ENCODE data around the gene STMN3. TPM values are rescaled to one million over a fixed set of nuclear protein-coding genes. Genes with fewer than 3 reads are reported as not detected.

STMN3 gene
- total and polyA plus RNA-seq, 8 donors, result 4.4 to 37.8 (median 9.7) TPM

DNA sequence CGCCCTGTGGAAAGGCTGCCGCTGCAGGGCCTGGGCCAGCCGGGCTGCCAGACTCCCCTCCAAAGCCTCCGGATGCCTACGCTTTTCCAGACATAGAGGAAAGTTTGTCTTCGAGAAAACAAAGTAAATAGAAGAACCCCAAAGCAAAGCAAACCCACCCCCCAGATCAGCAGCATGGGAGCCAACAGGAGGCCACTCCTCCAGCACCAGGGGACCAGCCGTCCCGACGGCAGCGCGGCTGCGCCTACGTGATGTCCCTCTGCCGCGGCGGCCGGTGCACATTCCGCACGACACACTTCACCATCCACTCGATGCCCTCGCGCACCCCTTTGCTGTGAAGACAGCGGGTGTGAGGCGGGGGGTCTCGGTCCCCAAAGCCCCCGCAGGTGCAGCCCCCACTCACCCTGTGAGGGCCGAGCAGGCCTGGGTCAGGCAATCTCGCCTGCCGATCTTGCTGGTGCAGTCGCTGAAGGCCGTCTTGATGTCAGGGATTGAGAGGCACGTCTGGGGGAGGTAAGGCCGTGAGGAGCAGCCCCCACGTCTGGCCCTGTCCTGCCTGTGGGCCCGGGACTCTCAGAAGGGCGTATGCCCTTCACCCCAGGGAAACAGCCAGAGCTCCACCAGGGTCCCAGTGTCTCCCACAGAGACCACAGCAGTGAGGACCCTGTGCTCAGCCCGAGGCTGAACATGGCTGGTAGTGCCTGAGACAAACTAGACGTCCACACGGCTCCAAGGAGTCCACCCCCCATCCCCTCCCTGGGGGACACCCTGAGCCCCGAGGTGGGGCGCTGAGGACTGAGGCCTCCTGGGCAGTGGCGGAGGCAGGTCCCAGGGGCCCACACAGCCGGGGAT lies 47.2 kb upstream of the STMN3 start:
- no peaks in the 10 kb centered on the region for H3K27me3 ChIP-seq
- no peaks in the 10 kb centered on the region for H3K9me3 ChIP-seq
- peaks cover 0 to 7% (median 0%) of the 10 kb centered on the region in 3 donors for H3K36me3 ChIP-seq
- FAIRE-seq, result no peak
- peaks cover 0 to 12% (median 0%) of the 10 kb centered on the region in 3 donors for H3K4me1 ChIP-seq
- DNase-seq, result peak in 1 of 6 donors; percentile 71
- TF ChIP-seq, protein P1, sequence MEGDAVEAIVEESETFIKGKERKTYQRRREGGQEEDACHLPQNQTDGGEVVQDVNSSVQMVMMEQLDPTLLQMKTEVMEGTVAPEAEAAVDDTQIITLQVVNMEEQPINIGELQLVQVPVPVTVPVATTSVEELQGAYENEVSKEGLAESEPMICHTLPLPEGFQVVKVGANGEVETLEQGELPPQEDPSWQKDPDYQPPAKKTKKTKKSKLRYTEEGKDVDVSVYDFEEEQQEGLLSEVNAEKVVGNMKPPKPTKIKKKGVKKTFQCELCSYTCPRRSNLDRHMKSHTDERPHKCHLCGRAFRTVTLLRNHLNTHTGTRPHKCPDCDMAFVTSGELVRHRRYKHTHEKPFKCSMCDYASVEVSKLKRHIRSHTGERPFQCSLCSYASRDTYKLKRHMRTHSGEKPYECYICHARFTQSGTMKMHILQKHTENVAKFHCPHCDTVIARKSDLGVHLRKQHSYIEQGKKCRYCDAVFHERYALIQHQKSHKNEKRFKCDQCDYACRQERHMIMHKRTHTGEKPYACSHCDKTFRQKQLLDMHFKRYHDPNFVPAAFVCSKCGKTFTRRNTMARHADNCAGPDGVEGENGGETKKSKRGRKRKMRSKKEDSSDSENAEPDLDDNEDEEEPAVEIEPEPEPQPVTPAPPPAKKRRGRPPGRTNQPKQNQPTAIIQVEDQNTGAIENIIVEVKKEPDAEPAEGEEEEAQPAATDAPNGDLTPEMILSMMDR (IDR thresholded peaks at IDR 0.05), result no peak
- no peak for ATAC-seq
- intact Hi-C loops (cut with DNase I), result no loop called here
- no peak overlapping the region for H3K27ac ChIP-seq
- H3K4me3 ChIP-seq, result no peak overlapping the region
- 87 to 89% methylated on average over 43 of the region's 43 CpGs for whole genome bisulfite sequencing, 2 donors

DNA sequence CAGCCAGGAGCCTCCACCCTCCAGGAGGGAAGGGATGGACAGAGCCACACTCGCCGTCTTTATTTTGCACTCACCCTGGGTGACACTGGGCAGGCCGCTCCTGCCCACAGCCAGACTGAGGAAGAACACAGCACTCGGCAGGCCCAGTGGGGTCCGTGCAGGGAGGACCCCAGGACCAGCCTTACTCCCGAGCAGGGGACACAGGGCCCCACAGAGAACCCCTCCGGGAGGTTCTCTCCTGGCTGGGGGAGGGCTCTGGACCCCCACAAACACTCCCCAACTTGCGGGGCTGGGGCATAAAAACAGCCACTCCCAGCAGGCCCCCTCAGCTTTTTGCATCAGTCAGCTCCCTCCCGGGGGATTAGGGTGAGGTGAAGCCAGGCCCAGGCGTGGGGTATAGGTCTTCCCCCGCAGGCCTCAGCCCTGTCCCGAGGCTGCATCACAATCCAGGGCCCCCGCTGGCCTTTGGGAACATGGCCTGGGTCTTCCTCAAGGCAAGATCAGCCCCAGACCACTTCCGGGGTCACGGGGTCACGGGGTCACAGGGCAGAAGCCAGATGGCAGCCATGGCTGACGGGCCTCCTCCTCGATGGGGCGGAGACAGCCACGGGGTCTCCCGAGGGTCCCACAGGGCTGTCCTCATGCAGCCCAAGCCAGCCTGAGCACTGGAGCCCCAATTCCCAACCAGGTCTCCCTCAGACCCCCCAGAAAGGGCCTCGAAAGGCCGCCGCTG lies 46.4 kb upstream of the STMN3 start:
- ATAC-seq, result no peak
- Histone ChIP-seq H3K9me3 (no peaks in the 10 kb centered on the region), H3K4me1 (peaks cover 0 to 12% (median 0%) of the 10 kb centered on the region in 3 donors), H3K27me3 (no peaks in the 10 kb centered on the region), H3K36me3 (peaks cover 0 to 5% (median 0%) of the 10 kb centered on the region in 3 donors), H3K4me3 (no peak overlapping the region), H3K27ac (peak overlapping the region in 2 of 4 donors; percentile 39 to 59)
- 79 to 87% methylated on average over 24 of the region's 24 CpGs for WGBS, 2 donors
- intact Hi-C loops (cut with DNase I), result no loop called here
- FAIRE-seq, result no peak
- TF ChIP-seq, protein P1 (IDR thresholded peaks at IDR 0.05), result no peak
- DNase-seq, result peak in 2 of 6 donors; percentile 18 to 81

DNA sequence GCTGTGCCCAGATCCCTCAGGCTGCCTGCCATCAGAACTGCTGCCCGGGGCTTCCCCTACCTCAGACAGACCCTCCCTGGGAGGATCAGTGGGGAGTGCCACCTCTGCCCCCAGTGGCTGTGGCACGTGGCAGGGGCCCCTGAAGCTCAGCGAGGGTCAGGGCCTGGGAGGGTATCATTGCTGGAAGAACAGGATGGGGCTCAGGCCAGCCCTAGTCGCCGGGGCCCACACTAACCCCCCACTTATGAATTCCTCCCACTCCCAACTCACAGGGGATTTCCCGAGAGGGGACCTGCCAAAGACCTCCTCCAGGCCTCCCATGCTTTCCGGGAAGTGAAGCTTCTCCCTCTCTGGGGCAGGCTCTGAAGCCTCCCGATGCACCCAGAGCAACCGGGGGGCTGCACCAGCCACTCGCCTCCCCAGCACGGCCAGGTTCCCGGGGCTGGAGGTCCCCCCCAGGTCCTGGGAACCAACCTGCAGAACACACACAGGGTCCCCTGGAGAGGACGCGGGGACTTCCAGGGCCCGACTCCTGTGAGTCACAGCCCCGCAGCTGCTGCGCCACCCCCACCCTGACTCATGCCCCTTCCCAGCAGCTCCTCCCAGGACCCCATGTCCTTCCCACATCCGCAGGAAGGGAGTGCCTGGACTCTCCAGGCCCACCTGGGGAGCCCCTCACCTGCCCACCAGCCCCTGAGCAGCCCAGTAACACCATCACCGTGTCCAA lies 45.7 kb upstream of the STMN3 start:
- ATAC-seq (peak in 2 of 4 donors; percentile 36 to 60), FAIRE-seq (no peak), DNase-seq (peak; percentile 28 to 75 (median 48))
- intact Hi-C loops (cut with DNase I), result no loop called here
- Histone ChIP-seq H3K9me3 (no peaks in the 10 kb centered on the region), H3K4me3 (no peak overlapping the region), H3K4me1 (peaks cover 0 to 12% (median 0%) of the 10 kb centered on the region in 3 donors), H3K36me3 (no peaks in the 10 kb centered on the region), H3K27me3 (no peaks in the 10 kb centered on the region), H3K27ac (peak overlapping the region in 2 of 4 donors; percentile 39 to 59)
- TF ChIP-seq, protein P1 (IDR thresholded peaks at IDR 0.05), result no peak
- 59 to 68% methylated on average over 18 to 19 of the region's 19 CpGs for WGBS, 2 donors

DNA sequence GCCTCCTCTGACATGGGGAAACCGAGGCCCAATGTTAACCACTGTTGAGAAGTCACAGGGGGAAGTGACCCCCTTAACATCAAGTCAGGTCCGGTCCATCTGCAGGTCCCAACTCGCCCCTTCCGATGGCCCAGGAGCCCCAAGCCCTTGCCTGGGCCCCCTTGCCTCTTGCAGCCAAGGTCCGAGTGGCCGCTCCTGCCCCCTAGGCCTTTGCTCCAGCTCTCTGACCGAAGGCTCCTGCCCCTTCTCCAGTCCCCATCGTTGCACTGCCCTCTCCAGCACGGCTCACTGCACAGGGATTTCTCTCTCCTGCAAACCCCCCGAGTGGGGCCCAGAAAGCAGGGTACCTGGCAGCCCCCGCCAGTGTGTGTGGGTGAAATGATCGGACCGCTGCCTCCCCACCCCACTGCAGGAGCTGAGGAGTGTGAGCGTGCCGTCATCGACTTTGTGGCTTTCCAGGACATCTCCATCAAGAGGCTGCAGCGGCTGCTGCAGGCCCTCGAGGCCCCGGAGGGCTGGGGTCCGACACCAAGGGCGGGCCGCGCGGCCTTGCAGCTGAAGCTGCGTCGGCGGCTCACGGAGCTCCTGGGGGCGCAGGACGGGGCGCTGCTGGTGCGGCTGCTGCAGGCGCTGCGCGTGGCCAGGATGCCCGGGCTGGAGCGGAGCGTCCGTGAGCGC lies 44.8 kb upstream of the STMN3 start:
- H3K9me3 ChIP-seq, result no peaks in the 10 kb centered on the region
- 81 to 85% methylated on average over 40 of the region's 40 CpGs for WGBS, 2 donors
- H3K4me1 ChIP-seq, result peaks cover 0 to 12% (median 0%) of the 10 kb centered on the region in 3 donors
- no peak for ATAC-seq
- intact Hi-C loops (cut with DNase I), result no loop called here
- H3K27me3 ChIP-seq, result no peaks in the 10 kb centered on the region
- FAIRE-seq, result no peak
- H3K27ac ChIP-seq, result no peak overlapping the region
- H3K36me3 ChIP-seq, result no peaks in the 10 kb centered on the region
- peak in 3 of 6 donors; percentile 20 to 63 (median 58) for DNase-seq
- H3K4me3 ChIP-seq, result no peak overlapping the region
- TF ChIP-seq, protein P1 (IDR thresholded peaks at IDR 0.05), result no peak
